ENCODE data around the gene DSG4. TPM values are rescaled to one million over a fixed set of nuclear protein-coding genes. Genes with fewer than 3 reads are reported as not detected.

The DSG4 gene
- total RNA-seq, 1 donor from 2014 or later = not detected

GRCh38 chr18:31430554-31430953 is 54.0 kb downstream of the DSG4 start:
- TF ChIP-seq CTCF (conservative IDR thresholded peaks at IDR 0.05; ENCODE audit: low read depth, low read length) = no peak
- DNase-seq (ENCODE audit: low read depth) = no peak

GRCh38 chr18:31432316-31432715 is 55.7 kb downstream of the DSG4 start:
- no peak overlapping the region for H3K4me3 ChIP-seq (ENCODE audit: low read depth, low read length)
- TF ChIP-seq CTCF (conservative IDR thresholded peaks at IDR 0.05; ENCODE audit: low read depth, low read length) = no peak
- DNase-seq (ENCODE audit: low read depth) = no peak

More at GRCh38 chr18:31430554-31430953, 54.0 kb downstream of the DSG4 start:
- no peak overlapping the region for H3K4me3 ChIP-seq (ENCODE audit: low read depth, low read length)

- no peak for DNase-seq (ENCODE audit: low read depth)
- no peak overlapping the region for H3K4me3 ChIP-seq (ENCODE audit: low read depth, low read length)
- TF ChIP-seq CTCF (conservative IDR thresholded peaks at IDR 0.05; ENCODE audit: low read depth, low read length) = peak; percentile 3
Observed at GRCh38 chr18:31436825-31437224, 60.2 kb downstream of the DSG4 start.

- no peak overlapping the region for H3K4me3 ChIP-seq (ENCODE audit: low read depth, low read length)
- no peak for TF ChIP-seq CTCF (conservative IDR thresholded peaks at IDR 0.05; ENCODE audit: low read depth, low read length)
- DNase-seq (ENCODE audit: low read depth) = no peak
Observed at GRCh38 chr18:31438402-31438801, 61.8 kb downstream of the DSG4 start.

GRCh38 chr18:31439807-31440325 is 63.3 kb downstream of the DSG4 start:
- no peak for TF ChIP-seq CTCF (conservative IDR thresholded peaks at IDR 0.05; ENCODE audit: low read depth, low read length)
- no peak for DNase-seq (ENCODE audit: low read depth)
- no peak overlapping the region for H3K4me3 ChIP-seq (ENCODE audit: low read depth, low read length)

- DNase-seq (ENCODE audit: low read depth) = no peak
- no peak overlapping the region for H3K4me3 ChIP-seq (ENCODE audit: low read depth, low read length)
- no peak for TF ChIP-seq CTCF (conservative IDR thresholded peaks at IDR 0.05; ENCODE audit: low read depth, low read length)
Observed at GRCh38 chr18:31440787-31441186, 64.2 kb downstream of the DSG4 start.

GRCh38 chr18:31441493-31441892 is 64.9 kb downstream of the DSG4 start:
- DNase-seq (ENCODE audit: low read depth) = no peak
- no peak for TF ChIP-seq CTCF (conservative IDR thresholded peaks at IDR 0.05; ENCODE audit: low read depth, low read length)
- no peak overlapping the region for H3K4me3 ChIP-seq (ENCODE audit: low read depth, low read length)
